ENCODE results near the gene TLDC2.

The TLDC2 gene

DNA sequence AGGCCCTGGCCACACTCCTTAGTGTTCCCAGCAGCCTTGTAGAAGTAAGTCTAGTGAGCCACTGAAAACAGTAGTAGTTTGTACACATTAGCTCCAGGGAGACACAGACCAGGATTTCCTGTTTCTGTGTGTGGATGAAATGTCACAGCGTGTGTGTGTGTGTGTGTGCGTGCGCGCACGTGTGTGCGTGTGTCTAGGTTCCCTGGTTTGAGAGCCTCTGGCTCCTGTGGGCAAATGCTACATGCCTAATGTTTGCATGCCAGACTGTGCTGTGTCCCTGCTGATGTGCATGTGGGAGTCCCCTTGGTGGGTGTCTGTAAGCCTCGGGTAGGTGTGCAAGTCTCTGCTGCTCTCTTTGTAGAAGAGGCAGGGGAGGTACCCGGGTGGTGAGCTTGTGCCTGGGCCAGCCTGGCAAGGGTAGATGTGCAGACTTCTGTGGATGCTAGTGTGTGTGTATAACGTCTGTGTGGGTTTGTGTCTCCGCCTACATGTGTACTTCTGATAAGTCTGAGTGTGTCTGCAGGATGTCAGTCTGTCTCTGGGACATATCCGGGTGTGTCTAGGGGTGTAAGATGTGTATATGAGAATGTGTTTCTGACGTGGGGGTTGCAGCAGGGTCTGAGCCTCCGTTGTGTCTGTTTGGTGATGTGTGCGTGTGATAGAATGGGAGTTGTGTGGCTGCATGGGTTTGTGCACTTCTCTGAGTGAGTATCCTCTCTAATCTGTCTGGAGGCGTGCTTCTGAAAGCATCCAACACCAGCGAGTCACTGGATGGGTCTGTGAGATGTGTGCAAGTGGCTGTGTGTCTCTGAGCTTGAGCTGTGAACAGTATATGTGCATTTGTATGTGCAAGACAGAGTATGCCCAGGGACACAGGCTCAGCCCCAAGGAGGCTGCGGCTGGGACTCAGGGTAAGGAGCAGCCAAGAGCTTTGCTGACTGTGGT is 19.0 kb upstream of the TLDC2 start:
- no peak for DNase-seq (ENCODE audit: low spot score)

DNA sequence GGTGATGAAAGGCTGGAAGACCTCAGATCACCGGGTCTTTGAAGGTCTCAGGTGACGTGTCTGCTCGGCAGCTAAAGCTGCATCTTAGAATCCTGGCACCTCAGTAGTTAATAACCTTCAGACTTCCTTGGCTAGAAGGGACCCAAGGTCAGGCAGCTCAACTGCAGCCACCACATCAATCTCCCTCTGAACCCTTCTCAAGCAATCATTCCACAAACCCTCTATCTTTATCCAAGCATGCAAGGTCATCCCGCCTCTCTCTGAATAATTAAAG is 16.7 kb upstream of the TLDC2 start:
- in situ Hi-C loops (cut with MboI; ENCODE audit: low pct_unique_long_range_greater_than_20kb, low sequenced_read_pairs, unreplicated experiment), result no loop called here
- no peak for DNase-seq (ENCODE audit: low spot score)
- TF ChIP-seq, protein P1, sequence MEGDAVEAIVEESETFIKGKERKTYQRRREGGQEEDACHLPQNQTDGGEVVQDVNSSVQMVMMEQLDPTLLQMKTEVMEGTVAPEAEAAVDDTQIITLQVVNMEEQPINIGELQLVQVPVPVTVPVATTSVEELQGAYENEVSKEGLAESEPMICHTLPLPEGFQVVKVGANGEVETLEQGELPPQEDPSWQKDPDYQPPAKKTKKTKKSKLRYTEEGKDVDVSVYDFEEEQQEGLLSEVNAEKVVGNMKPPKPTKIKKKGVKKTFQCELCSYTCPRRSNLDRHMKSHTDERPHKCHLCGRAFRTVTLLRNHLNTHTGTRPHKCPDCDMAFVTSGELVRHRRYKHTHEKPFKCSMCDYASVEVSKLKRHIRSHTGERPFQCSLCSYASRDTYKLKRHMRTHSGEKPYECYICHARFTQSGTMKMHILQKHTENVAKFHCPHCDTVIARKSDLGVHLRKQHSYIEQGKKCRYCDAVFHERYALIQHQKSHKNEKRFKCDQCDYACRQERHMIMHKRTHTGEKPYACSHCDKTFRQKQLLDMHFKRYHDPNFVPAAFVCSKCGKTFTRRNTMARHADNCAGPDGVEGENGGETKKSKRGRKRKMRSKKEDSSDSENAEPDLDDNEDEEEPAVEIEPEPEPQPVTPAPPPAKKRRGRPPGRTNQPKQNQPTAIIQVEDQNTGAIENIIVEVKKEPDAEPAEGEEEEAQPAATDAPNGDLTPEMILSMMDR (IDR thresholded peaks at IDR 0.05; ENCODE audit: extremely low read depth, insufficient read depth, missing control alignments), result no peak

More for the DNA sequence above, 19.0 kb upstream of the TLDC2 start:
- TF ChIP-seq, protein P1 (IDR thresholded peaks at IDR 0.05; ENCODE audit: extremely low read depth, insufficient read depth, missing control alignments), result no peak
- in situ Hi-C loops (cut with MboI; ENCODE audit: low pct_unique_long_range_greater_than_20kb, low sequenced_read_pairs, unreplicated experiment), result no loop called here

DNA sequence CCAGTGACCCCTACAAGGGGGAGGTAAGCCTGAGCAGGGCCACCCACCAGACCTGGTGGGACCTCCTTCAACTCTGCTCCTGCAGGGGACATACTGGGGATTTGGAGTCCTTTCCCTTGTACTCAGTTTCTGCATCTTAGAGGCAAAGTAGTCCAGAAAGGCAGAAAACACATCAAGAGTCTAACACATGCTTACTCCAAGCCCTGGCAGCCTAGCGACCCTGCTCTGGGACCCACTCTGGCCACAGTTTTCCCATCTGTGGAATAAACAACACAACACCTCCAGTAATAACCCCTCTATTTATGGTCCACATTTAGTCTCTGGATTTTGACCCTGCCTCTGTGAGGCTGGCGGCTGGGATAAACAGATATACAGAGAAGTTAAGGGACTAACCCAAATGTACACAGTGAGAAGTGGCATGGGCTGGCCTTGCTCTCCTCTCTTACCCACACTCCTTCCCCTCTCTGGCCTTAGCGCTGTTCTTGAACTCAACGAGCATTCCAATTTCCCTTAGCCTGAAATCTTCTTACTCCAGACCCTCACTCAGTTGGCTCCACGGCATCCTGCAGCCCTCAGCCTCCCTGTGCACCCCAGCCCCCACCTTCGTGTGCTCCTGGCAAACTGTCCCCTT is 16.1 kb upstream of the TLDC2 start:
- DNase-seq (ENCODE audit: low spot score), result no peak
- in situ Hi-C loops (cut with MboI; ENCODE audit: low pct_unique_long_range_greater_than_20kb, low sequenced_read_pairs, unreplicated experiment), result no loop called here
- TF ChIP-seq, protein P1 (IDR thresholded peaks at IDR 0.05; ENCODE audit: extremely low read depth, insufficient read depth, missing control alignments), result no peak

DNA sequence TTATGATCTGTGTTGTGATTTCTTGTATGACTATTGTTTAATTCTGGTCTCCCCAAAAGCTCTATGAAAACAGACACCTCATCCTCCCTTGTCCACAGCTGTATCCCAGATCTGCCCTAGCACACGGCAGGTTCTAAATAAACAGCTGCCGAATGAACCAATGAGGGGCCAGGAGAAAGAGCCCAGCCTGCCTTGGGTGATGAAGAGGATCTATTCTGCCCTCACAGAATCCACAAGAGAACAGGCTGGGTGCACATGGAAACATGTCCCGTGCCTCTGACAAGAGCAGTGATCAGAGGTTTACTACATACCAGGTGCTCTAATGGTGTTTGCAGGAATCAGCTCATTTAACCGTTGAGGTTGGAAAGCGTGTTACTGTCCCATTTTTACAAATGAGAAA is 15.6 kb upstream of the TLDC2 start:
- TF ChIP-seq, protein P1 (IDR thresholded peaks at IDR 0.05; ENCODE audit: extremely low read depth, insufficient read depth, missing control alignments), result no peak
- in situ Hi-C loops (cut with MboI; ENCODE audit: low pct_unique_long_range_greater_than_20kb, low sequenced_read_pairs, unreplicated experiment), result no loop called here
- DNase-seq (ENCODE audit: low spot score), result no peak

DNA sequence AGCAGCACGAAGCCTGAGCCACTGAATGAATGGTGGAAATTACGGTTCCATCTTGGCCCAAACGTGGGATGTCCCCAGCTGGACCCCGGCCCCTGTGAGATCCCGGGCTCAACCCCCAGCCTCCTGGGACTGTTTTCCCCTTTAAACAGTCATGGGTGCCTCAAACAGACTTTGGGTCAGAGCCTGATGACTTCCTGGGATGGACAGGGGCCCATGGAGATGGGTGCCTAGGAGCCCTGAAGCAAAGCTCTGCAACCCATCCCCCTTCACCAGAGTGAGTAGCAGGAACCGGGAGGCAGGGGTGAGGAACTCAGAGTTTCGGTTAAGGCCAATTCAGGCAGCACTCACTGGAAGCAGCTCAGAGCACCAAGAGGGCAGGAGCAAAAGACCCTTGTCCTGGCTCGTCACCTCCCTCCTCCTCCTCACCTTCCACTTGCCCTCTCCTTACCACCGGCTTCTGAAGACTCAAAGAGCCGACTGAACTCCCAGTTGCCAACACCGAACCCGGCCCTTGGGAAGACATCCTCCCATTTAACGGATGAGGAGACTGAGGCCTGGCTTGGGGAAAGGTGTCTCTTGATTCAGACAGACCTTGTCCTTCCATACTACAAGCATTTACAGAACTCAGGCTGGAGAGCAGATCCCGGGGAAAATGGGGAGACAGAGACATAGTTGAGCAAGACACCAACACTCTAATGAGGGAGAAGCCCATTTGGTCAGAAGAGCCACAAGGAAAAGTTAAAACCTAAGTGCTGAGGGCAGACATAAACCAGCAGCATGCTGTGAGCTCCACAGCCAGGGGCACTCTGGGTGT is 14.9 kb upstream of the TLDC2 start:
- TF ChIP-seq, protein P1 (IDR thresholded peaks at IDR 0.05; ENCODE audit: extremely low read depth, insufficient read depth, missing control alignments), result no peak
- in situ Hi-C loops (cut with MboI; ENCODE audit: low pct_unique_long_range_greater_than_20kb, low sequenced_read_pairs, unreplicated experiment), result no loop called here
- no peak for DNase-seq (ENCODE audit: low spot score)

DNA sequence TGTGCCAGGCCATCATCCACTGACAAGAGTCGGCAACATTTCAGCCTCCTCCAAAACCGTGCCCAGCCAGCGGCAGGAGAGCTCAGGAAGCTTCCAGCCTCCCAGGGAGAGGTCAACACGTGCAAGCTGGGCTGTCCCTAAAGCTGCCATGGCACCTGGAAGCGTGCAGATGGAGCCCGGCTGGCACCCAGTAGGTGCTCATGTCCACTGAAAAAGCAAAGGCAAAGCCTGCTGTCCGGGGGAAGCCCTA is 14.4 kb upstream of the TLDC2 start:
- no peak for DNase-seq (ENCODE audit: low spot score)
- in situ Hi-C loops (cut with MboI; ENCODE audit: low pct_unique_long_range_greater_than_20kb, low sequenced_read_pairs, unreplicated experiment), result no loop called here
- TF ChIP-seq, protein P1 (IDR thresholded peaks at IDR 0.05; ENCODE audit: extremely low read depth, insufficient read depth, missing control alignments), result no peak
